Bronchial epithelial cell (primary cell): ENCODE measurements around the gene TTC9. TPM values are rescaled to one million over a fixed set of nuclear protein-coding genes. Genes with fewer than 3 reads are reported as not detected.

Source experiments
- DNase-seq: peaks from one replicate; pipeline ENCODE4 v3.0.0-alpha.2; 2010; ENCODE audit warnings: low read depth
- FAIRE-seq: peaks from 2 replicates; lab custom pipeline; 2011; peaks lifted over from hg19 to GRCh38; lab: Jason Lieb, UNC
- H3K27me3 ChIP-seq: 2 replicates; pipeline ENCODE4 v1.5.1; 2011; ENCODE audit warnings: low read length; ENCODE audit not compliant: control insufficient read depth, insufficient read depth
- H3K36me3 ChIP-seq: 2 replicates; pipeline ENCODE4 v1.5.1; 2011; ENCODE audit warnings: low read length; ENCODE audit not compliant: control insufficient read depth, insufficient read depth
- H3K4me3 ChIP-seq: 2 replicates; pipeline ENCODE4 v1.5.1; 2011; ENCODE audit warnings: mild to moderate bottlenecking, low read depth, low read length, control low read depth
- CTCF ChIP-seq: IDR thresholded peaks from 2 replicates; pipeline ENCODE4 v1.5.1; 2011; ENCODE audit warnings: mild to moderate bottlenecking, moderate library complexity, low read length, control low read depth, inconsistent platforms; ENCODE audit not compliant: insufficient read depth, severe bottlenecking
- total RNA-seq: library from RNA; depleted of rRNA; stranded (reverse); fragments of >200 nt; gene quantifications from 2 replicates; pipeline ENCODE4 v1.2.1, GENCODE V29; 2014

TTC9 gene
- total RNA-seq, 1 donor from 2014 or later: 5.3 TPM

- peak; percentile 63 for DNase-seq
- no peak for TF ChIP-seq CTCF
- no peaks in the 10 kb centered on the region for H3K27me3 ChIP-seq
- no peaks in the 10 kb centered on the region for H3K36me3 ChIP-seq
- no peak for FAIRE-seq
- H3K4me3 ChIP-seq: no peak overlapping the region
Observed at GRCh38 chr14:70619708-70620107, 22.0 kb upstream of the TTC9 start.

- no peaks in the 10 kb centered on the region for H3K27me3 ChIP-seq
- FAIRE-seq (peak; percentile 28), DNase-seq (peak; percentile 67)
Observed at GRCh38 chr14:70622111-70622712, 19.5 kb upstream of the TTC9 start.

GRCh38 chr14:70624972-70625371, 16.7 kb upstream of the TTC9 start:
- no peaks in the 10 kb centered on the region for H3K27me3 ChIP-seq
- DNase-seq (no peak), FAIRE-seq (no peak)
- no peaks in the 10 kb centered on the region for H3K36me3 ChIP-seq
- H3K4me3 ChIP-seq: no peak overlapping the region
- no peak for TF ChIP-seq CTCF

More at GRCh38 chr14:70622111-70622712, 19.5 kb upstream of the TTC9 start:
- Histone ChIP-seq H3K36me3 (no peaks in the 10 kb centered on the region), H3K4me3 (no peak overlapping the region)
- TF ChIP-seq CTCF: peak; percentile 91

GRCh38 chr14:70631948-70632347, 9.8 kb upstream of the TTC9 start:
- H3K36me3 ChIP-seq: no peaks in the 10 kb centered on the region
- no peak overlapping the region for H3K4me3 ChIP-seq
- no peak for TF ChIP-seq CTCF
- DNase-seq (no peak), FAIRE-seq (no peak)
- H3K27me3 ChIP-seq: no peaks in the 10 kb centered on the region

- FAIRE-seq: no peak
- no peaks in the 10 kb centered on the region for H3K36me3 ChIP-seq
- DNase-seq: peak; percentile 89
Observed at GRCh38 chr14:70635971-70636595, 5.6 kb upstream of the TTC9 start.

More at GRCh38 chr14:70635971-70636595, 5.6 kb upstream of the TTC9 start:
- Histone ChIP-seq H3K27me3 (peaks cover 2% of the 10 kb centered on the region), H3K4me3 (no peak overlapping the region)
- TF ChIP-seq CTCF: no peak
